MM.1S (cell line): ENCODE results near the gene TBX22.

Source experiments
- DNase-seq: peaks from one replicate; pipeline ENCODE4 v3.0.0-alpha.2; 2015
- H2AFZ ChIP-seq: fragments of 300-600 bp; sonication (generic); 2 replicates; pipeline ENCODE4 v1.6.0; 2016; ENCODE audit warnings: antibody characterized with exemption, low read length
- H3F3A ChIP-seq: fragments of 300-600 bp; sonication (generic); 2 replicates; pipeline ENCODE4 v1.6.1; 2016; ENCODE audit warnings: mild to moderate bottlenecking, antibody characterized with exemption, low read length, moderate library complexity, mixed read lengths; ENCODE audit not compliant: insufficient read depth
- H3K27ac ChIP-seq: fragments of 300-600 bp; sonication (generic); 2 replicates; pipeline ENCODE4 v1.5.1; 2016; ENCODE audit warnings: mild to moderate bottlenecking, low read length
- H3K27me3 ChIP-seq: fragments of 300-600 bp; sonication (generic); replicated peaks from 2 replicates; pipeline ENCODE4 v1.6.0; 2016; ENCODE audit warnings: low read length; ENCODE audit not compliant: insufficient read depth
- H3K36me3 ChIP-seq: fragments of 300-600 bp; sonication (generic); replicated peaks from 2 replicates; pipeline ENCODE4 v1.6.1; 2016; ENCODE audit warnings: mild to moderate bottlenecking, low read length, mixed read lengths; ENCODE audit not compliant: insufficient read depth
- H3K4me1 ChIP-seq: fragments of 300-600 bp; sonication (generic); 2 replicates; pipeline ENCODE4 v1.6.1; 2016; ENCODE audit warnings: low read length, mixed read lengths
- H3K4me2 ChIP-seq: fragments of 300-600 bp; sonication (generic); 2 replicates; pipeline ENCODE4 v1.6.0; 2016; ENCODE audit warnings: low read depth, low read length
- H3K4me3 ChIP-seq: fragments of 300-600 bp; sonication (generic); 2 replicates; pipeline ENCODE4 v1.5.1; 2016; ENCODE audit warnings: low read length, mixed read lengths
- H3K79me2 ChIP-seq: fragments of 300-600 bp; sonication (generic); 2 replicates; pipeline ENCODE4 v1.6.1; 2016; ENCODE audit warnings: mixed run types, low read length, mixed read lengths
- H3K9ac ChIP-seq: fragments of 300-600 bp; sonication (generic); 2 replicates; pipeline ENCODE4 v1.6.1; 2016; ENCODE audit warnings: low read length, mixed read lengths
- H3K9me2 ChIP-seq: fragments of 300-600 bp; sonication (generic); replicated peaks from 2 replicates; pipeline ENCODE4 v1.6.1; 2016; ENCODE audit warnings: mild to moderate bottlenecking, low read length, mixed read lengths; ENCODE audit not compliant: insufficient read depth
- H3K9me3 ChIP-seq: fragments of 300-600 bp; sonication (generic); replicated peaks from 2 replicates; pipeline ENCODE4 v1.6.1; 2016; ENCODE audit warnings: mild to moderate bottlenecking, low read length, mixed read lengths; ENCODE audit not compliant: insufficient read depth
- H4K20me1 ChIP-seq: fragments of 300-600 bp; sonication (generic); 2 replicates; pipeline ENCODE4 v1.6.1; 2016; ENCODE audit warnings: mild to moderate bottlenecking, low read length, moderate library complexity, mixed read lengths; ENCODE audit not compliant: insufficient read depth
- CTCF ChIP-seq: fragments of 300-600 bp; sonication (generic); IDR thresholded peaks from 2 replicates; pipeline ENCODE4 v1.5.1; 2016; ENCODE audit warnings: antibody characterized with exemption, low read length, mixed read lengths
- EZH2 ChIP-seq: fragments of 300-600 bp; sonication (generic); optimal IDR thresholded peaks from 2 replicates; pipeline ENCODE3; 2017; ENCODE audit warnings: low read depth, mild to moderate bottlenecking, antibody characterized with exemption, low read length, mixed read lengths
- EZH2phosphoT487 ChIP-seq: fragments of 300-600 bp; sonication (generic); IDR thresholded peaks from 2 replicates; pipeline ENCODE4 v1.6.1; 2018; ENCODE audit warnings: antibody characterized with exemption, low read length

The TBX22 gene

DNA sequence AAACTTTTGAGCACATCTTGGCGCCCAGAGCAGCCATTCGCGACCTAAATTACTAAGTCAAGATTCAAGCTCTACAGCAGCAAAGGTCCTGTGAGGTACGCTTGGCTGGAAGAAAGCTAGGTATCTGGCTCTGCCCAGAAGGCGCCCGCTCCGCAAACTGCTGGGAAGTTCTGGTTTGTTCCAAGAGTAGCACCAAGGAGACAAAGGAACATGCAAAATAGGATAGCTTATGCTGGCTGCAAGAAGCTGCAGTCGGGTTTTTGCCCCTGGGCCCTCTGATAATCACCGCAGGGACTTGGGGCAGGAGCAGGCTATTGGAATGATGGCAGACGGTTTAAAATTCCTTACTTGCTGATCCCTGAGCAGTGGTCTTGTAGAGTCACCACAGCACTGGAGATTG lies 3.0 kb upstream of the TBX22 start:
- TF ChIP-seq CTCF (no peak), EZH2 (no peak), EZH2phosphoT487 (no peak)
- H3K4me2 ChIP-seq: no peak overlapping the region
- H3K4me3 ChIP-seq: no peak overlapping the region
- no peaks in the 10 kb centered on the region for H3K79me2 ChIP-seq
- no peaks in the 10 kb centered on the region for H3K9me2 ChIP-seq
- H3K4me1 ChIP-seq: no peaks in the 10 kb centered on the region
- no peak overlapping the region for H3K9ac ChIP-seq
- no peak for DNase-seq
- H3F3A ChIP-seq: no peaks in the 10 kb centered on the region
- no peaks in the 10 kb centered on the region for H3K9me3 ChIP-seq
- H3K27me3 ChIP-seq: no peaks in the 10 kb centered on the region
- no peak overlapping the region for H3K27ac ChIP-seq
- no peaks in the 10 kb centered on the region for H3K36me3 ChIP-seq
- H2AFZ ChIP-seq: no peak overlapping the region
- H4K20me1 ChIP-seq: no peaks in the 10 kb centered on the region

DNA sequence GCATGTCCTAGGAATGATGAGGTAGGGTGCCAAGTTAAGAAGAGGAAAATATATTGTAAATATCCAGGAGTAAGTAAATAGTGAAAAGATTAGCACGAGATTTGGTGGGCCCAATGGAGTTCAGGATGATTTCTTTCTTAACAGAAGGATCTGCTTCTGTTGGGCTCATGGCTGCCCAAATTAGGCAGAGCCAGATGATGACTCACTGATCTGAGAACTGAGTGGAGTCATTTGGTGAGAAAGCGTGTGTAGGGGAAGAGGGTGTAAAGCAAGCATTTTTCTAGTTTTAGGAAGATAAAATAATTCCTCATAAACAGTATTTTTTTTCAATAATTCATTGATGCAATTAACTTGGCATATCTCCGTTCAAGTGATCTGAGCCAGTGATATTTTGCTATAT lies 1.6 kb downstream of the TBX22 start:
- Histone ChIP-seq H2AFZ (no peak overlapping the region), H3K79me2 (no peaks in the 10 kb centered on the region), H3K9ac (no peak overlapping the region), H3K27ac (no peak overlapping the region), H3K27me3 (no peaks in the 10 kb centered on the region), H3F3A (no peaks in the 10 kb centered on the region), H3K9me2 (no peaks in the 10 kb centered on the region), H3K4me2 (no peak overlapping the region), H3K4me3 (no peak overlapping the region), H3K36me3 (no peaks in the 10 kb centered on the region), H3K4me1 (no peaks in the 10 kb centered on the region), H4K20me1 (no peaks in the 10 kb centered on the region), H3K9me3 (no peaks in the 10 kb centered on the region)
- DNase-seq: no peak
- TF ChIP-seq CTCF (no peak), EZH2 (no peak), EZH2phosphoT487 (no peak)

DNA sequence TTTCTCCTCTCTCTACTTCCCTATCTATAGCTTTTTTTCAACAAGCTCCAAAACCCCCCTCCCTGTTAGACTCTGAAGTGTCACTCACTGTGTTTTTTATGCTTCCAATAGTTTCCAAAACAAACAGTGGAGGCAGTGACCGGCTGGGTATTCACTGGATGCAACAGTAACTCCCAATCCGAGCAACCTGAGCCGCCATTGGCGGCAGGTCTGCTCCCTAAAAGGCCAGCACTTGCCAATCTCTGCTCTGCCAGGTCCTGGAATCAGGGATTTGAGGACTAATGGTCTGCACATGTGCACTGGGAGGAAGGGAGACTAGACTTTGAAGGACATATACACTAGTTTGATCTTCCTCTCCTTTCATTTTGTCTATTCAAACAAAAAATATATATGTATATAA lies 7.1 kb downstream of the TBX22 start:
- Histone ChIP-seq H2AFZ (no peak overlapping the region), H3K79me2 (no peaks in the 10 kb centered on the region), H3K4me1 (no peaks in the 10 kb centered on the region), H3K27ac (no peak overlapping the region), H4K20me1 (no peaks in the 10 kb centered on the region), H3F3A (no peaks in the 10 kb centered on the region), H3K4me2 (no peak overlapping the region), H3K27me3 (no peaks in the 10 kb centered on the region), H3K9me3 (no peaks in the 10 kb centered on the region), H3K36me3 (no peaks in the 10 kb centered on the region), H3K4me3 (no peak overlapping the region), H3K9me2 (no peaks in the 10 kb centered on the region), H3K9ac (no peak overlapping the region)
- no peak for DNase-seq
- TF ChIP-seq CTCF (no peak), EZH2 (no peak), EZH2phosphoT487 (no peak)
